Activated CD4-positive, alpha-beta T cell treated with anti-CD3 and anti-CD28 coated beads, Interleukin-2, amount 50 U/mL, for 1 hour (primary cell): Measurements from ENCODE around the gene PRKN.

Source experiments
- DNase-seq: peaks from one replicate; pipeline ENCODE4 v3.0.0-alpha.2; 2020

The PRKN gene

DNA sequence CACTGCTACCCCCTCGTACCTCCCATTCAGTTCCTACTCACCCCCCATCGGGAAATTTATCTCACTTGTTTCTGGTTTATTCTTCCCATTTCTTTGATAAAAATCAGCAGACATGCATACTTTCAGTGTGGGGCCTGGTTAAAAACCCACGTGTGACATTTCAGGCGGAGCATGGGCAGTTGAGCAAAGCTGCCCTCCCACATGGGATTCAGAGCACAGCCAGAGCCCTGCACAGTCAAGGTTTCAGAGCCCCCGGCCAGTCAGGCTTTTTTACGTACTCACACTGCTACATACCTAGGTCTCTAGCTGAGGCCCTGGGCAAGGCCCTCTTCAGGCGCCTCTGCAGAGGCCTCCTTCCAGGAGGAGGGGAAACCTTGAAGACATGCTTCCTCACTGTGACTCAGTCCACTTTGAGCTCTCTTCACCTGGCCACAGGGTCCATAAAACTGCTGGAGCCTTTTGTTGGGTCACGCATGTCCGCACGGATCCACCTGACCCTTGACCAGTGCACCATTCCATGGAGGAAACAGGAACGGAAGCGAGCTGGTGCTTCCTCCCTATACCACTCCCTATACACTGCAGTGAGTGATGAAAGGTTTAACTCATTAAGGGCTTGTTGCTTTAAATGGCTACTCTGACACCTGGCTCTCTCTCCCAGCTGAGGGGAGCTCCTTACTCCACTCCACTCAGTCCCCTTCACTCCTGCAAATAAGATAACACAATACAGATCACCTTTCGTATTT, 713.3 kb downstream of the PRKN start:
- no peak for DNase-seq

DNA sequence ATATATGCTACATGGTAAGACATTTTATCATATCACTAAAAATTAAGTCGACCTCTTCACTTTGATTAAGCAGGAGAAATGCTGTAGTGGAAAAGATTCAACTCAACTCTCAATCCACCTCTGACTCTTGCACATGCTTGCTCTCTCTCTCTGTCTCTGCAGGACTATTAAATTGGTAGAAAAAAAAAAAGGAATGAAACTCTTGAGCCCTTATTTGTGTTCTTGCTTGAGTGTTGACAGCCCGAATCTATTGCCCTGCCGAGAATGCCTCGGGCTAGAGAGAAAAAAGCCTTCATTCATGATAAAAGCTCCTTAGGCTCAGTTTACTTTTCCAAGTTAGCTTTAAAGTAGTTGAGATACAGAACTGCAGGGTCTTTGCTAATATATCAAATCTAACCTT, 722.2 kb downstream of the PRKN start:
- DNase-seq: no peak

GRCh38 chr6:161996783-161997182, 730.8 kb downstream of the PRKN start:
- no peak for DNase-seq

DNA sequence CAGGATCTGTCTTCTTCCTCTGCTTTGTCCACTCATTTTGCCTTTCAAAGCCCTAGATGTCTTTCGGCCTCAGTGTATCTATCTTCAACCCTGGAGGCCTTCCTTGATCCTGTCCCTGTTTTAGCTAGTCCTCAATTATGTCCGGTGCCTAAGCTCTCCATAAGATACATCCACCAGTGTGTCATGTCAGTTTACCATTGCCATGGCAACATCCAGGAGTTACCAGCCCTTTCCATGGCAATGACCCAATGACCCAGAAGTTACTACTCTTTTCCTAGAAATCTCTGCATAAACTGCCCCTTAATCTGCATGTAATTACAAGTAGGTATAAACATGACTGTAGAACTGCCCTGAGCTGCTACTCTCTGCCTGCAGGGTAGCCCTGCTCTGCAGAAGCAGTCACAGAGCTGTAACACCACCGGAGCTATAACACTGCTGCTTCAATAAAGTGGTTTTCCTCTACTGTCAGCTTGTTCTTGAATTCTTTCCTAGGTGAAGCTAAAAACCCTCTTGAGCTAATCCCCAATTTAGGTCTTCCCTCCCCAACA, 741.6 kb downstream of the PRKN start:
- DNase-seq: no peak

DNA sequence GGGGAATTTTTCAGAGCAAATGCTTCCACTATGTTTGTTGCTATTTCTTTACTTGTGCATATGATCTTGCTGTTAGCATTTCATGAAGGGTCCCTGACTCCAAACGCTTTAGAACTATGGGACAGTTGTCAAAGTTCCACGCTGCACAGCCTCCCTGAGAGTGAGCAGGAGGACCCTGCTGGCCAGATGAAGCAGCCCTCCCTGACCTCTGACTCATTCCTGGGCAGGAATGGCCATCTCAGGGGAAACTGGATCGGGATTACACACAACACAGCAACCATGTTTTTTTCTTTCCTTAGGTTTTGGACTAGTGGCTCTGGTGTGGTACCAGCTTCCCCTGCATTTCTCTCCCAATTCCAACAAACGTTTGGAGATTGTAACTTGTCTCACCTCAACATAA, 742.9 kb downstream of the PRKN start:
- DNase-seq: no peak

DNA sequence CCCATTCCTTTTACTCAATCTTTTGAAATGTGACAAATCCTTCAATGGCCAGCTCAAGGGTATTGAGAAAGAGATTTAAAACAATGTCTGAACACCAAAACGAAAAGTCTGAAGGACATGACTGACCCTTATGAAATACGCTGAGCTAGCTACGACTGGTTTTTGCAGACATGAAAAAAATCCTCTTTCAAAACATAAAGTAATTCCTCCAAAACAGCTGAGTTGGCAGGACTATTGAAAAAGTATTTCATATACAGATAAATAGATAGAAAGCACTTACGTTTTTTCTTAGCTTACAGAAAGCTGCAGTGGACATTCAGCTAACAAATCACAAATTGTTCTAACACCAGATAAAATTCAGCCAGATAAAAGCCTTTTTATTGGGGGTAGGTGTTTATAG, 751.0 kb downstream of the PRKN start:
- no peak for DNase-seq

DNA sequence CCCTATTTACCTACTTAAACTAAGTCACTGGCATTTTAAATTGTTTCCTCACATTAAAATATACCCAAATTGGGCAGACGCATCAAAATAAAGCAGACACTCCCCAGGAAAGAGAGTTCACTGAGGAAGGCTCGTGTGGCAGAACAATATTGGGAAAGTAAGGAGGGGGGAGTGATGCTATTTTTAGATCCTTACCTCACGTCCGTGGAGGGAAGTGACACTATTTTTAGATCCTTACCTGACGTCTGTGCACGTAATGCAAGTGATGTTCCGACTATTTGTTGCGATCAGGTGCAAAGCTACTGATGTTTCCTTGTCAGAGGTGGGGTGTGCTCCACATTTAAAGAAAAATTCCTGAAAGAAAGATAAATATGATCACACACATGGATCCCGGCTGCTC, 754.5 kb downstream of the PRKN start:
- no peak for DNase-seq

GRCh38 chr6:161971043-161971442, 756.5 kb downstream of the PRKN start:
- no peak for DNase-seq

DNA sequence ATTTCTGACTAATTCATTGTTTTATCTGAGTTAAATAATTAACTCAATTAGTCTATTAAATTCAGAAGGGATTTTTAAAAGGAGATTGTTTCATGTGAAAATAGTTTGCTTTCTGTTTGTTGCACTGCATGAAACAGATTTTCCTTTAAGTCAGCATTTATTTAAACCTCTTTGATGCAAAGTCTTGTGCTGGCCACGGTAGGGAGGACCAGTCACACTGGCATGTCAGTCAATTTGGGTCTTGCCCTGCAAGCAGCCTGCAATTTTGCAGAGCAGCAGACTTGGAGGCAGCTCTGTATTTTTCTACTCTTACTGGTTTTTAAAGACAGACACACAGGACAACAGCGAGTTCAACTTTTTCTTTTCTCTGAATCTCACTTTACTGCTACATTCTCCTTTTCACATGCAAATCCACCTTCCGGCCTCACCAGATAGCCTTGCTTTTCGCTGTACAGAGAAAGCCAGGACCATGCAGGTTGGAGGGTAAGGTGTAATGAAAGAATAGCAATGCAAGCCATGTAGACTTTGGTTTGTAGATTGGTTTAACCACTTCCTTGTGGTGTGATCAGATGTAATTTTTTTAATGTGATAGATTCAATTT, 763.8 kb downstream of the PRKN start:
- no peak for DNase-seq

DNA sequence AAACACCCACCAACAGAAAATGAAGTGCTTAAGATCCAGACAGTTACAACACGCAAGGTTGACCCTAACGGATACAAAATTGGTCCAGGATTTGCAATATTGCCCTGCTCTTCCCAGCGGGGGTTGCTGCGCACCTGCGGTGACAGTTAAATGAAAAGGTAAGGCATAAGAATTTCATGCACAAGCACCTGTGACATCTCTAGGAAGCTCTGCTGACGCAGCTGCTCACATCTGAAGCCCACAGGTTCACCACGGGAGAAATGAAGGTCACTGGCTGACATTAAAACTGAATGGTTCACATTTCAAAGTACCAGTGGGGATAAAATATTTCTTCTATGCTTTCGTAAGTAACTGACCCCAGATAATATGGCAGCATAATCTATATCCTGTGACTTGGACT, 764.4 kb downstream of the PRKN start:
- DNase-seq: no peak

DNA sequence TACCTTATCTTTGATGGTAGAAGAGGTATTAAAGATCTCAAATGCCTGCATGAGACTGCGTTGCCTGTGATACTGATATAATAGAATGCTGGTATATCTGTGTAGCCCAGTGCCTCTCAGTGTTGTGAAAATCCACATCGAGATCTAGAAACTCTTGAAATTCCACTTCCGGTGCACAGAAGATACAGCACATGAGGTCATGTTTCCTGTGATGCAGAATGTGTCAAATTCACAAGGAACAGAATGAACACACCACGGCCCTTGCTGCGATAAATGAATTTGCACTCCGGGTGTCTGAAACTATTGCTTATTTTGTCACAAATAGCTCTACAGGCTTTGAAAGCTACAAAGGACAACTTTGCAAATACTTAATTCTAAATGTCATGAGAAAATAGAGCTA, 765.8 kb downstream of the PRKN start:
- DNase-seq: no peak

DNA sequence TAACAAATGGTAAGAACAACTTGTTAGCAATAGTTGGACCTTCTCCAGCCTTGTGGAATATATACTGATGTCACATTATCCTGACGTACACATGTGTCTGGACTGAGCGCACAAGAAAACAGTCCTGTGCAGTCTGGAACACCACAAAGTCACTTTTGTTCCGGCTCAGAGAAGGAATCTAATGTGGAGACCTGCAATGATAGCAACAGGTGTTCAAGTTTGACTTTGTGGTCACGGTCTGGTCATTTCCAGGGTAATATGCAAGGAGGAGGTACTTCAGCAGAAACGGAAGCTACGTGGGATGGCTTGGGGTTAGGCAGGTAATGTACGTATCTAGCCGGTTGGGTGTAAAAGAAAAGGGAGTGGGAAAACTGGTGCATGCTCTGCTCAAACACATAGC, 766.5 kb downstream of the PRKN start:
- DNase-seq: no peak

- no peak for DNase-seq
Measured at GRCh38 chr6:161959072-161959471, 768.5 kb downstream of the PRKN start.

- DNase-seq: no peak
Measured at GRCh38 chr6:161956082-161956481, 771.5 kb downstream of the PRKN start.

DNA sequence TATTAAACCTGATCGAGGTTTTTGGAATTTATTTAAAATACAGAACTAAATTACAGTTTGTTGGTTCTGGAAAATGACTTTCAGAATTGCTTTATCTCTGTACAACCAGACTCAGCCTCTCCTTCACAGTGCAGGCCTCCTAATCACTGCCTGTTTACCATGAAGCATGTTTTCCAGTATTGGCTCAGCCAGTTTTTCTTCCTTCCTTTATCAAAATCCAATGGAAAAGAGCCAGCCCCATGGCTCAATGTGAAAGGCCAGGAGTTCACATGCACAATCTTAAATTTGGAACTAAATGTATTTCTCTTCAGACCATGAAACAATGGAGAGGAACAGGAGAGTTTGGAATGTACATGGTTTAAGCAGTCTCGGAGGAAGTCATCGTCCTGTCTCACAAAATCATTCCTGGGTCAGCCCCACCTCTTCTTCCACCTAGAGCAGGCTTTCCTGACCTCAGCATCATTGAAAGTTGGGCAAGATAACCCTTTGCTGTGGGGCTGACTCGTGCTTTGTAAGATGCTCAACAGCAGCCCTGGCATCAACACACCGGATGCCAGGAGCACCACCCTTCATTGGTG, 772.8 kb downstream of the PRKN start:
- DNase-seq: no peak

GRCh38 chr6:161954077-161954476, 773.5 kb downstream of the PRKN start:
- no peak for DNase-seq

DNA sequence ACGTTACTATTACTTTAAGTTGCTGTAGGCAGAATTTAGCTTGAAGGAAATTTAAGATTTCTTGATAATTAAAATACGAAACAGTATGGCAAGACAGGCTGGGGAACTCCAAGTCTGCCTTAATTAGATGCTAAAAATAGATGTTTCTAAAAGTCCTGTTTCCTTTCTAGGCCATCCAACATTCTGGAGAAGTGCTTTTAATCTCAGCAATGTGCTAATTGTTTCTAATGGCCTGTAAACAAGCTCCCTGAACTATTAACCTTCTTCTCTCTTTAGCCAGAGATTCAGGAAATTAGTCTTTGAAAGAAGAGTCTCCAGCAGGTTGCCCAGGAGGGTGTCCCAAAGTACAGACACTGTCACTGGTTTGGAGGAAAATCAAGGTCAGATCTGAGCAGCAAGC, 776.4 kb downstream of the PRKN start:
- DNase-seq: no peak

- DNase-seq: no peak
Measured at GRCh38 chr6:161949531-161949930, 778.0 kb downstream of the PRKN start.

DNA sequence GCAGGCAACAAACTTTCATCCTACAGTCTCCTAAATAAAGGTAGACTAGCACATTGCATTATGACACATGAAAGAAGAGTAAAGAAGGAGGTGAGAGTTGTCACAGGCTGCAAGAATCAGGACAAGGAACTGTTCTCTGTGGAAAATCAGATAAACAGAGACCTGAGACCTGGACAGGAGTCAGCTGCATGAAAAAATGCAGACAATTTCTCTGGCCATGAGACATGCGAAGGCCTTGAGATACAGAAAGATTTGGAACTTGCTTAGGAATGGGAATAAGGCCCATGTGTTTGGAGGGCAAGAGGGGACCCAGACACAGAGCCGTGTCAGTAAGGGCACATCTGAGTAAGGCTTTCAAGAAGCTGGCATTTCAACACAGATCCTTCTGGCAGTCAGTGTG, 779.1 kb downstream of the PRKN start:
- no peak for DNase-seq

DNA sequence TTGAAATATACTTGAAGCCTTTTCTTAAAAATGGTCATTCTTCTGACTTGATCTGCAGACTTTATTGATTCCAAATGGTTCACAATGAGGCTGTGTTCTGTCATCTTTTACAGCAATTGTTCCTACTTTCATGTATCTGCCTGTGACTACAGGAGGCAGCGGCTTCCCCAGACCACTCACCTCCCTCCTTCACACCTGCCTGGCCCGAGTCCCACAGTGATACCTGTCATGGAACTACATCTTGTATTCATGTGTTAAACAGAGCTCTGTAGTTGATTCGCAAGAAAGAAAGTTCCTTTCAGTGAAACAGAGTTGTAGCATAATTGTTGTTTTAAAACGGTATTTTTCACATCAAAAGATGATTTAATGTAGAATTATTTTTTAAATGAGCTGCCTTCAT, 780.2 kb downstream of the PRKN start:
- no peak for DNase-seq

DNA sequence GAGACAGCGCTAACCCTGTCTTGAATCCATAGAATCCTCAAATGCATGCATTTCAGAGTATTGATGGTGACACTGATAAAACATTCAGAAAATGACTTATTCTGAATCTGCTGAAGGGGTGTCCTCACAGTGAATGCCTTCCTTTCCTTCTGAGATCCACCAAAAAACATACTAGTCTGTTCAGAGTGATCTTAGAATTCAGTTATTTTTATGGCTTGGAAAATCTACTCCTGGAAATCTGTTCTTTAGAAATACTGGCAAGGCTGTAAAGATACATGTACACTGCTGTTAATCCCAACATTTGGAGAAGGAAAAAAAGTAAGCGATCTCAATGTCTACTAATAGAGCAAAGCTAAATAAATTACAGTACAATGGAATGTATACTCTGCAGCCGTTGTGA, 781.1 kb downstream of the PRKN start:
- DNase-seq: no peak

GRCh38 chr6:161943561-161943960, 784.0 kb downstream of the PRKN start:
- no peak for DNase-seq

DNA sequence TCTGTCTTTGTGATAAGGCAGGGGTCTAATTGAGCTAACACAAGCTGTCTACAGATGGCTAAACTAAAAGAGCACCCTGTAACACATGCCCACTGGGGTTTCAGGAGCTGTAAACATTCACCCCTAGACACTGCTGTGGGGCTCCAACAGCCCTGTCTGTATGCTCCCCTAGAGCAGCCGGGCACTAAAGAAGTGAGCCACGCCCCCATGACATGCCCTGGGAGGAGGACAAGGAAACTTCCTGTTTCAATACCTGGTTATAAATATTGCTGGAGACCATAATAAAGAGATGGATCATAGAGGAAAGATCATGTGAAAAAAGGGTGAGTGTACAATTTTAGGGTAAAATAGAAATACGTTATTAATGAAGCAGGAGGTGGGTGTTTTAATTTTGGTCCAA, 786.0 kb downstream of the PRKN start:
- DNase-seq: no peak

- no peak for DNase-seq
Measured at GRCh38 chr6:161940519-161940918, 787.0 kb downstream of the PRKN start.
